Activated CD8-positive, alpha-beta T cell treated with anti-CD3 and anti-CD28 coated beads for 36 hours (primary cell): Measurements from ENCODE around the gene THEM4. TPM values are rescaled to one million over a fixed set of nuclear protein-coding genes. Genes with fewer than 3 reads are reported as not detected.

Source experiments
- ATAC-seq: fragments of 200-7000 bp; cut with Tn5 transposase; one replicate; pipeline ENCODE4 v1.10.0; 2021; ENCODE audit warnings: mild to moderate bottlenecking, moderate library complexity
- CTCF ChIA-PET: fragments of 350-600 bp; sonication (Branson Sonifier 250); formaldehyde crosslinking; loops from one replicate; lab custom pipeline; 2021; ENCODE audit warnings: antibody characterized with exemption; lab: Charles Lee
- POLR2A ChIA-PET: fragments of 350-600 bp; sonication (Branson Sonifier 250); formaldehyde crosslinking; loops from one replicate; lab custom pipeline; 2021; ENCODE audit warnings: antibody characterized with exemption; lab: Charles Lee
- DNase-seq: peaks from one replicate; pipeline ENCODE4 v3.0.0-alpha.2; 2020
- H3K27ac Mint-ChIP-seq: one replicate; pipeline ENCODE4 v1.8.0; 2021; ENCODE audit warnings: mild to moderate bottlenecking, mixed read lengths
- H3K27me3 Mint-ChIP-seq: one replicate; pipeline ENCODE4 v1.8.0; 2021; ENCODE audit warnings: mixed read lengths
- H3K36me3 Mint-ChIP-seq: one replicate; pipeline ENCODE4 v1.8.0; 2021; ENCODE audit warnings: low read depth, mixed read lengths
- H3K4me1 Mint-ChIP-seq: one replicate; pipeline ENCODE4 v1.8.0; 2021; ENCODE audit warnings: low read depth, mixed read lengths
- H3K4me3 Mint-ChIP-seq: one replicate; pipeline ENCODE4 v1.8.0; 2021; ENCODE audit warnings: mild to moderate bottlenecking, moderate library complexity, mixed read lengths
- H3K9me3 Mint-ChIP-seq: one replicate; pipeline ENCODE4 v1.8.0; 2021; ENCODE audit warnings: mixed read lengths
- intact Hi-C: fragments of 100-400 bp; cut with micrococcal nuclease; formaldehyde crosslinking; loops from one replicate; pipeline ENCODE4 v1.10.0; 2022
- total RNA-seq, 2 experiments: library from RNA; stranded (reverse); gene quantifications; one replicate each; pipeline ENCODE4 v1.2.3, GENCODE V29; 2021
- TF ChIP-seq, protein P1 (sequence below): fragments of 200-600 bp; IDR thresholded peaks from one replicate; pipeline ENCODE4 v1.8.0; 2022; ENCODE audit warnings: antibody characterized with exemption, mild to moderate bottlenecking

Gene THEM4
- total RNA-seq, 2 experiments from 2014 or later = 19.9 to 22.0 TPM

DNA sequence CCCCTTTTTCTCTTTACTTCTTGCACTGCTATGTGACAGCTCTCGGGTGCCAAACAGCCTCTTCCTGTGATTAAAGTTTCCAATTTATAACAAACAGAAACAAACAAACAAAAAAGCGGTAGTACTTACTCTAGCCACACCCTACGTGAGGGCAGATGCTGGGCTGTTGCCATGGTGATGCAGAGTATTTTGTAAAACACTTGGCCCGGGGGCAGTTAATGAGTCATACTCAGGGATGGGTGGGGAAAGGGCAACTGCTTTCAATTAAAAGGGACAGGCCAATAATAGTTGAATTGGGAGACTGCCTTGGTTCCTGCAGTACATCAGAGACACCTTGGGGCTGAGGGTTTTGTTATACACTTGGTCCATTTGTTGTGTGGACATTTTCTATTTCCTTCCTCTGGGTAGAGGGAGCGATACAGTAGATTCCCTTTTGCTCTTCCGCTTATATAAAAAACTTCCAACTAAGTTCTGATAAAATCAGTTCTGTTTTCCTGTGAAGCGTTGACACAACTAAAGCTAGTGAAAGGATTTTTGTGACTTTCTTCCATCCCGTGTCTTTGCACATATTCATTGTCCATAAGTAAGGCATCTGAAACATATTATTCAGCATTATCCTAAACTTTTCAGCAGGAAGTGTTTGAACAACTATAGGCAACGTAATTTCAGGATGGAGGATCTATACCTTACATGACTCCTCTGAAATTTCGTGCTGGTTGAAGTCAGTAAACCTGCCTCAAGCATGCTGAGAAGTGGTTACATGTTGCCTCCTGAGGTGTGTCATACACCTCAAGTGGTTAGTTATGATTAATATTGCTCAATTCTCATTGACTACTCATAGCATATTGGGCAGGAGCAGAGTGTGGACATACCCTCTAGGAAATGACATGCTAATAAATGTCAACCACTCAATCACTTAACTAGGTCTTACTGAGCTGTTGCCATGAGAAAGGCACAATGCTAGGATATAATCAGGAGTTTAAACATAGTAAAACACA is 36.7 kb upstream of the THEM4 start:
- Mint-ChIP-seq H3K27ac (peak overlapping the region; percentile 73), H3K4me1 (peaks cover 45% of the 10 kb centered on the region), H3K9me3 (no peaks in the 10 kb centered on the region), H3K27me3 (no peaks in the 10 kb centered on the region), H3K36me3 (no peaks in the 10 kb centered on the region), H3K4me3 (peak overlapping the region; percentile 14)
- ChIA-PET CTCF (interaction anchor here (0.7 to 3.7 kb wide), 7 partner anchors 11 to 58 kb away, joined by 3 to 24 read pairs (median 4); no protein-coding TSS in a partner anchor), POLR2A (interaction anchor here (0.6 to 1.5 kb wide), 4 partner anchors 10 to 97 kb away, joined by 3 to 7 read pairs (median 3); no protein-coding TSS in a partner anchor)
- intact Hi-C loops = no loop called here
- TF ChIP-seq, protein P1, sequence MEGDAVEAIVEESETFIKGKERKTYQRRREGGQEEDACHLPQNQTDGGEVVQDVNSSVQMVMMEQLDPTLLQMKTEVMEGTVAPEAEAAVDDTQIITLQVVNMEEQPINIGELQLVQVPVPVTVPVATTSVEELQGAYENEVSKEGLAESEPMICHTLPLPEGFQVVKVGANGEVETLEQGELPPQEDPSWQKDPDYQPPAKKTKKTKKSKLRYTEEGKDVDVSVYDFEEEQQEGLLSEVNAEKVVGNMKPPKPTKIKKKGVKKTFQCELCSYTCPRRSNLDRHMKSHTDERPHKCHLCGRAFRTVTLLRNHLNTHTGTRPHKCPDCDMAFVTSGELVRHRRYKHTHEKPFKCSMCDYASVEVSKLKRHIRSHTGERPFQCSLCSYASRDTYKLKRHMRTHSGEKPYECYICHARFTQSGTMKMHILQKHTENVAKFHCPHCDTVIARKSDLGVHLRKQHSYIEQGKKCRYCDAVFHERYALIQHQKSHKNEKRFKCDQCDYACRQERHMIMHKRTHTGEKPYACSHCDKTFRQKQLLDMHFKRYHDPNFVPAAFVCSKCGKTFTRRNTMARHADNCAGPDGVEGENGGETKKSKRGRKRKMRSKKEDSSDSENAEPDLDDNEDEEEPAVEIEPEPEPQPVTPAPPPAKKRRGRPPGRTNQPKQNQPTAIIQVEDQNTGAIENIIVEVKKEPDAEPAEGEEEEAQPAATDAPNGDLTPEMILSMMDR = no peak
- DNase-seq (peak; percentile 90), ATAC-seq (peak; percentile 65)

DNA sequence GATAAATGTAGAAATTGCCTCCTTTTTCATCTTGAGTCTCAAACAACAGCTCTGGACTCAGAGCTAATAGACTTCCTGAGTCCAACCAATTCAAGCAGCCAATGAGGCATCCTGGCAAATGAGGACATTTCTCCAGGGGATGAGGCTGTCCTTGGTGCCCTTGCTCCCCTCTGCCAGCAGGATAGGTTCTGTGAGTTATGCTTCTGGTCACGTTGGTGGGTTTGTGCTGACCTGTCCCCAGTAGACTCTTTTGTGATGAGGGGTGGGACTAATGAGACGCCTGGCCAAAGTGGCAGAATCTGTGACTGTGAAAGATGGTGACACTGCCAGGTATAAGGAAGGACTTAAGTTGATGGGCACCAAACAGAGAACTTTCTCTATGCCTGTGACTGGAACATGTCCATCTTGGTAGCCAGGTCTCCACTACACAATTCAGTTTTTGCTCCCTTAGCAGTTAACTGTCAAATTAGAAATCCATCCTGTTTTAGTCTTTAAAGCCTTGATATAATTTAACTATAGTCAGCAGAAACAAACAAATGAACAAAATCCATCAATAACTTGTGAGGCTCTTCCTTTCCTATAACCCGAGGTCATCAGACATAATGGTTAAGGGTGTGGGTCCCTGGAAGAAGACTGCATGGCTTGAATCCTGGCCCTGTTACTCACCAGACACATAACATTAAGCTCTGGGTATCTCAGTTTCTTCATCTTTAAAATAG is 35.7 kb upstream of the THEM4 start:
- no peak for ATAC-seq
- POLR2A ChIA-PET = interaction anchor here (0.8 to 1.5 kb wide), 2 partner anchors 9 to 59 kb away, joined by 3 to 7 read pairs; no protein-coding TSS in a partner anchor
- TF ChIP-seq, protein P1 = no peak
- H3K4me3 Mint-ChIP-seq = peak overlapping the region; percentile 14
- H3K36me3 Mint-ChIP-seq = no peaks in the 10 kb centered on the region
- DNase-seq = no peak
- no peaks in the 10 kb centered on the region for H3K27me3 Mint-ChIP-seq
- peak overlapping the region; percentile 73 for H3K27ac Mint-ChIP-seq
- intact Hi-C loops = no loop called here
- CTCF ChIA-PET = interaction anchor here (0.9 to 3.7 kb wide), 3 partner anchors 10 to 57 kb away, joined by 4 to 24 read pairs (median 10); no protein-coding TSS in a partner anchor
- H3K9me3 Mint-ChIP-seq = no peaks in the 10 kb centered on the region
- H3K4me1 Mint-ChIP-seq = peaks cover 54% of the 10 kb centered on the region

DNA sequence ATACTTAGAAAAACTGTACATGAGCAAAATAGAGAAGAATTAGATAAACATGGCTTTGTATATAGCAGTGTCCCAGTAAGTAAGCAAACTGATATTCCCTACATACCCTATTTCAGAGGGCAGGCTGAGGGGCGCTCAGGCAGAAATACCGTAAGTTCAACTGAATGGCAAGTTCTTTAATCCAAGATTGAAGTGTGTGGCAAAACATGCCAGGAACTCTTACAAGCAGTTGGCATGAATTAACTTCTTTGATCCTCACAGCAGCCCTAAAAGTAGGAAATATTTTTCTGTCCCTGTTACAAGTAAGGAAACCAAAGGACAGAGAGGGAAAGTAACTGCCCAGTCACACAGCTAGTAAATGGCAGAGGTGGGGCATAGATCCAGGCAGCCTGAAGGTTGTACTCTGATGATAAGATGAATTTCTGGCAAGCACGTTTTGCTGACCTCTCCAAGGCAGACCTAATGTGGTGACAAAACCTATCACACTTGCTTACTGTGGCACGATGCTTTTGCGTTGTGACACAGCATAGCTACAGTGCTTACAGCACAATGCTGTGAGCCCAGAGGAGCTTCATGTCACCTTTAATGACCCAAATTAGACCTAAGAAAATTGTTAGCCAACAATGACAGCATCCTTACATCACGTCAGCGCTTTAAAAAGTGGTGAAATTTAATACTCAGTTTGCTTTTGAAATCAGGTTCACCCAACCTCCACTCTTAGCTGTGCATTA is 35.0 kb upstream of the THEM4 start:
- no peaks in the 10 kb centered on the region for H3K36me3 Mint-ChIP-seq
- DNase-seq = no peak
- no peaks in the 10 kb centered on the region for H3K27me3 Mint-ChIP-seq
- intact Hi-C loops = no loop called here
- no peaks in the 10 kb centered on the region for H3K9me3 Mint-ChIP-seq
- H3K27ac Mint-ChIP-seq = no peak overlapping the region
- H3K4me1 Mint-ChIP-seq = peaks cover 54% of the 10 kb centered on the region
- CTCF ChIA-PET = interaction anchor here (3.7 kb wide), 1 partner anchor 10 kb away, joined by 24 read pairs; no protein-coding TSS in a partner anchor
- TF ChIP-seq, protein P1 = no peak
- ATAC-seq = no peak
- no peak overlapping the region for H3K4me3 Mint-ChIP-seq
- POLR2A ChIA-PET = interaction anchor here (1.5 kb wide), 1 partner anchor 8 kb away, joined by 7 read pairs; no protein-coding TSS in a partner anchor

GRCh38 chr1:151943591-151943990 is 34.3 kb upstream of the THEM4 start:
- peaks cover 54% of the 10 kb centered on the region for H3K4me1 Mint-ChIP-seq
- no peak overlapping the region for H3K27ac Mint-ChIP-seq
- no peaks in the 10 kb centered on the region for H3K9me3 Mint-ChIP-seq
- DNase-seq (no peak), ATAC-seq (no peak)
- TF ChIP-seq, protein P1 = no peak
- ChIA-PET CTCF (interaction anchor here (0.9 kb wide), 1 partner anchor 10 kb away, joined by 3 read pairs; no protein-coding TSS in a partner anchor), POLR2A (no interaction called here)
- intact Hi-C loops = no loop called here
- no peaks in the 10 kb centered on the region for H3K36me3 Mint-ChIP-seq
- no peak overlapping the region for H3K4me3 Mint-ChIP-seq
- H3K27me3 Mint-ChIP-seq = no peaks in the 10 kb centered on the region
